SW 1271 (cell line): ENCODE data around the gene WWP2.

Source experiments
- DNase-seq, 2 experiments: peaks; one replicate each; lab custom pipeline; 2025; lab: John Stamatoyannopoulos, UW

WWP2 gene

GRCh38 chr16:69927056-69927757 lies 165.1 kb downstream of the WWP2 start:
- no peak for DNase-seq

- no peak for DNase-seq
Observed at GRCh38 chr16:69928856-69929400, 166.8 kb downstream of the WWP2 start.

GRCh38 chr16:69929480-69929879 lies 167.3 kb downstream of the WWP2 start:
- DNase-seq: no peak

GRCh38 chr16:69930117-69930776 lies 168.1 kb downstream of the WWP2 start:
- DNase-seq: peak in 1 of 2 experiments; percentile 36

- no peak for DNase-seq
Observed at GRCh38 chr16:69931631-69932030, 169.5 kb downstream of the WWP2 start.

- DNase-seq: no peak
Observed at GRCh38 chr16:69932228-69932627, 170.1 kb downstream of the WWP2 start.

GRCh38 chr16:69932691-69933392 lies 170.7 kb downstream of the WWP2 start:
- DNase-seq: no peak

GRCh38 chr16:69934044-69934443 lies 171.9 kb downstream of the WWP2 start:
- no peak for DNase-seq

- DNase-seq: no peak
Observed at GRCh38 chr16:69934751-69935150, 172.6 kb downstream of the WWP2 start.

- no peak for DNase-seq
Observed at GRCh38 chr16:69935278-69935711, 173.2 kb downstream of the WWP2 start.

GRCh38 chr16:69935740-69936139 lies 173.6 kb downstream of the WWP2 start:
- DNase-seq: no peak

GRCh38 chr16:69936252-69936651 lies 174.1 kb downstream of the WWP2 start:
- DNase-seq: no peak

GRCh38 chr16:69936751-69937211 lies 174.6 kb downstream of the WWP2 start:
- no peak for DNase-seq

- no peak for DNase-seq
Observed at GRCh38 chr16:69937465-69937951, 175.4 kb downstream of the WWP2 start.

- no peak for DNase-seq
Observed at GRCh38 chr16:69938981-69939820, 177.1 kb downstream of the WWP2 start.

GRCh38 chr16:69939821-69940585 lies 177.9 kb downstream of the WWP2 start:
- no peak for DNase-seq

GRCh38 chr16:69940676-69941075 lies 178.5 kb downstream of the WWP2 start:
- no peak for DNase-seq

GRCh38 chr16:69941251-69942098 lies 179.3 kb downstream of the WWP2 start:
- DNase-seq: no peak

- DNase-seq: no peak
Observed at GRCh38 chr16:69942099-69942491, 180.0 kb downstream of the WWP2 start.
